A549 treated with AZD2906 at 1 μM for 4 hours (cell line): Measurements from ENCODE around the gene OR2A7. TPM values are rescaled to one million over a fixed set of nuclear protein-coding genes. Genes with fewer than 3 reads are reported as not detected.

Source experiments
- total RNA-seq: library from RNA; stranded (reverse); fragments of 200-300 nt; extraction: Qiagen RNA extraction; gene quantifications from 5 replicates; pipeline ENCODE4 v1.2.3, GENCODE V29; 2022

The OR2A7 gene
- total RNA-seq: not detected in 5 replicates

DNA sequence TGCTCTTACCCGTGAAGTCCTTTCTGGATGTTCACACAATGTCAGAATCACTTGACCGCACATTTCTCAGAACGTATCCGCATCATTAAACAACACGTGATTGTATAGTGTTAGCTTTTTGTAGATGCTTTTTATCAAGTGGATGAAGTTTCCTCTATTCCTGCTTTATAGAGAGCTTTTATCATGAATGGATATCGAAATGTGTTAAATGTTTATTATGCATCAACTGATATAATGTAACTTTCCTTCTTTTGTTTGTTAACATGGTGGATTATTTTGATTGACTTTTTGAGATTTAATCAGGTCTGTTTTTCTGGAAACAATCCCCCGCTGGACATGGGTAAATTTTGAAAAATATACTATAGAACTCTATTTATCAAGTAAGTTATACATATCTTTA is at the start of gene OR2A7:
Gene OR2A7 (minus strand): TSS at position 101 of the 400 bp plus-strand sequence. CDS start 5,164 bp downstream, outside the sequence.

GRCh38 chr7:144311872-144312469 is 47.4 kb upstream of the OR2A7 start, which contains the start of gene OR2A1:
OR2A1 (plus strand) TSS chr7:144312419; CDS start chr7:144318125, 5,706 bp downstream.

DNA sequence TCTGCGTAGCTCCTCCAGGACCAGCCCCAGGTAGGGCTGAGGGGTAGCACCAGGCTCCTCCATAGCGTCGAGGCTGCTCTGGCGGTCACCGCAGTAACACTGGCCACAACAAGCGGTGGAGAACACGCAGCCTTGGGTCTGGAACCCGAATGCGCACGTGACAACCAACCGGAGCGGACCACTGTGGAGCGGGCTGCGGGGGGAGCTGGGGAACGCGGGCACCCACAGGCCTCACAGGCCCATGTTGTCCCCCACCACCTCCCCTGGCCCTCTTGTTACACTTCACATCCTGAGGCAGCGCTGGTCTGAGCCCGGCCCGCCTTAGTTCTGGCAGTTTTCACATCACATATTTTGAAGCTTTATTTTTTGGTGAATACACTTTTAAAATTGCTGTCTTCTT is 4.6 kb upstream of the OR2A7 start, which contains the start of gene CTAGE8:
Gene CTAGE8 (minus strand): TSS at position 101 of the 400 bp plus-strand sequence. CDS start 38 bp downstream, at position 63.

DNA sequence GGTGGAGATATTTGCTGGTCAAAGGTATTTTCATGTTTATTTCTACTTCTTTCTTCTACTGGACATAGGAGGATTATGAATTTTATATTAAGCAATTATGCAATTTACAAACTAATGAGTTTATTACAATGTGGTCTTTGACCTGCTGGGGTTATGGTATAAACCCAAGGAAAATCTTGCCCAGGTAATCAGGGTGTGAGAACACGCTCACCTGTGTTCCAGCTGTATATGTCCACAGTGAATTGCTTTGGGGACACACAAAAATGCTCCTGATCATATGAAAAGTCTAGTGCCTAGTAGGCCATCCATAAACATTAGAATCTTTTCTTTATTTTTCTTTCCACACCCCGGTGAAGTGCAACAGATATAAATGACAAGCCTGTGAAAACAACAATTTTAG is 25.2 kb downstream of the OR2A7 start, which contains the start of gene OR2A42:
Gene OR2A42 (minus strand): TSS at position 241 of the 400 bp plus-strand sequence. CDS start 6,762 bp downstream, outside the sequence.

Other genes starting within 250 kb of the OR2A7 start
- gene OR2A5, start 215.8 kb downstream of the OR2A7 start, total RNA-seq: not detected in 5 replicates
- gene OR2A25, start 195.0 kb downstream of the OR2A7 start, total RNA-seq: not detected in 5 replicates
- gene OR2A12, start 178.5 kb downstream of the OR2A7 start, total RNA-seq: not detected in 5 replicates
- not detected in 5 replicates for gene OR2A2, start 155.2 kb downstream of the OR2A7 start, total RNA-seq
- gene OR2A14, start 141.6 kb downstream of the OR2A7 start, total RNA-seq: not detected in 5 replicates
- 0.06 TPM in 1 of 5 replicates, not detected in the others for gene CTAGE4, start 81.3 kb downstream of the OR2A7 start, total RNA-seq
- 0.46 to 0.73 TPM (median 0.55 TPM) in 5 replicates for gene ARHGEF35, start 69.0 kb downstream of the OR2A7 start, total RNA-seq
- not detected in 5 replicates for gene OR2A42, start 25.2 kb downstream of the OR2A7 start, total RNA-seq
- gene CTAGE8, start 4.5 kb upstream of the OR2A7 start, total RNA-seq: not detected in 5 replicates
- gene OR2A1, start 47.6 kb upstream of the OR2A7 start, total RNA-seq: not detected in 5 replicates
- gene ARHGEF5, start 90.6 kb upstream of the OR2A7 start, total RNA-seq: 3.0 to 3.6 TPM (median 3.2 TPM) in 5 replicates
- gene NOBOX, start 138.9 kb upstream of the OR2A7 start, total RNA-seq: not detected in 5 replicates